Measurements from ENCODE around the gene ZFHX3.

DNA sequence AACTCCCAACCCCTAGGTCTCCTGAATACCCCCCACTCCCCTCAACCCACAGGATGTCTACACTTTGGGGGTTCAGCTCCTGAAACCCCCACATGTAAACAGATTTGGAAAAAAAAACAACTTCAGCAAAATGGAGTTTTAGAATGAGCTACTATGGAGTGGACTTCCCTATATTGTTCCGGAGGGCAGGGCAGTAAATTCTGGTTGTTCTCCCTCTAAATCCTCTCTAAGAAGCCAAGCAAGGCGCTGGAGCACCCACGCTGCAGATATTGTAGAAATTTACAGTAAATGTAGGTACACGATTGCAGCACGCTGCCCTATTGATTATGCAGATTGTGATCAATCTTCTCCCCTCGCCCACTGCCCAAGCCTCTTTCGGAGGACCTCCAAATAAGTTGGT, 8.5 kb upstream of the ZFHX3 start:
- TF ChIP-seq, protein P1, sequence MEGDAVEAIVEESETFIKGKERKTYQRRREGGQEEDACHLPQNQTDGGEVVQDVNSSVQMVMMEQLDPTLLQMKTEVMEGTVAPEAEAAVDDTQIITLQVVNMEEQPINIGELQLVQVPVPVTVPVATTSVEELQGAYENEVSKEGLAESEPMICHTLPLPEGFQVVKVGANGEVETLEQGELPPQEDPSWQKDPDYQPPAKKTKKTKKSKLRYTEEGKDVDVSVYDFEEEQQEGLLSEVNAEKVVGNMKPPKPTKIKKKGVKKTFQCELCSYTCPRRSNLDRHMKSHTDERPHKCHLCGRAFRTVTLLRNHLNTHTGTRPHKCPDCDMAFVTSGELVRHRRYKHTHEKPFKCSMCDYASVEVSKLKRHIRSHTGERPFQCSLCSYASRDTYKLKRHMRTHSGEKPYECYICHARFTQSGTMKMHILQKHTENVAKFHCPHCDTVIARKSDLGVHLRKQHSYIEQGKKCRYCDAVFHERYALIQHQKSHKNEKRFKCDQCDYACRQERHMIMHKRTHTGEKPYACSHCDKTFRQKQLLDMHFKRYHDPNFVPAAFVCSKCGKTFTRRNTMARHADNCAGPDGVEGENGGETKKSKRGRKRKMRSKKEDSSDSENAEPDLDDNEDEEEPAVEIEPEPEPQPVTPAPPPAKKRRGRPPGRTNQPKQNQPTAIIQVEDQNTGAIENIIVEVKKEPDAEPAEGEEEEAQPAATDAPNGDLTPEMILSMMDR (IDR thresholded peaks at IDR 0.05; ENCODE audit: low read depth, low read length): no peak
- TF ChIP-seq EZH2phosphoT487 (IDR thresholded peaks at IDR 0.05; ENCODE audit: low read depth): no peak
